Amniotic stem cell (primary cell): ENCODE measurements around the gene PLPP4.
A peak's percentile ranks its signal among the peaks of the same experiment; 100 is the strongest.

Experiments used
- DNase-seq: peaks from one replicate; lab custom pipeline; 2025; lab: John Stamatoyannopoulos, UW

PLPP4 gene

DNA sequence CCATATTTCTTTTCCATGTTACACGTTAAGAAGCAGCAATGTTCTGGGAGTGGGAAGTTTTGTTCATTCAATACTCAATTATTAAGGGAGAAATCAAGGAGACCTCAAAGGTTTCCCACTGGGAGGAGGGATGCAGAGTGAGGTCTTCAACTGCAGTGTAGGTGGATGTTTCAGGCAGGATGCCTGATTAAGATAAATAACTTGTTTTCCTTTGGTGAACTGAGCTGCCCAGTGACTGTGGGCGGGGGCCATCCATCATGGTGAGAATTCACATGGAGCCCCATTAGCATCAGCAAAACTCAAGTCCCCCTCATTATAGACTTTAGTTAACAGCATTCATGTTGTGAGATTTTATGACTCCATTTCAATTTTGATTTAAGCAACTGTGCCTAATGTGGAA lies 121.1 kb downstream of the PLPP4 start:
- DNase-seq = no peak

DNA sequence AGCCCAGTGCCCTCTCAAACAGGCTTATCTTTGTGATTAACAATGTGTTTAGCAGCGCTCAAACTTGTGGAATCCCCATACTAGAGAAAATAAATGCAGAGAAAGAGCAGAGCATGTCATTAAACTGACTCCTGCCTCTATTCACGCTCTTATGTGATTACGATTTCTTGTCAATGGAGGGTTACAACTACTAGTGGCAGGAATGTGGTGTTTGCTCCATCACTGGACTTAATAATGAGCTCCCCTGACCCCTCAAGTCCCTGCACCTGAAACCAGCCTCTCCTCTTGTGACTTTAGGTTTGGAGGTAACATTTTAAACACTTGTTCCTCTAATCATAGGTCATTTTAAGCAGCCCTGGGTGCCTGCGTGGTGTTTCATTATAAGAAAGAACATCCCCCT lies 121.9 kb downstream of the PLPP4 start:
- no peak for DNase-seq

DNA sequence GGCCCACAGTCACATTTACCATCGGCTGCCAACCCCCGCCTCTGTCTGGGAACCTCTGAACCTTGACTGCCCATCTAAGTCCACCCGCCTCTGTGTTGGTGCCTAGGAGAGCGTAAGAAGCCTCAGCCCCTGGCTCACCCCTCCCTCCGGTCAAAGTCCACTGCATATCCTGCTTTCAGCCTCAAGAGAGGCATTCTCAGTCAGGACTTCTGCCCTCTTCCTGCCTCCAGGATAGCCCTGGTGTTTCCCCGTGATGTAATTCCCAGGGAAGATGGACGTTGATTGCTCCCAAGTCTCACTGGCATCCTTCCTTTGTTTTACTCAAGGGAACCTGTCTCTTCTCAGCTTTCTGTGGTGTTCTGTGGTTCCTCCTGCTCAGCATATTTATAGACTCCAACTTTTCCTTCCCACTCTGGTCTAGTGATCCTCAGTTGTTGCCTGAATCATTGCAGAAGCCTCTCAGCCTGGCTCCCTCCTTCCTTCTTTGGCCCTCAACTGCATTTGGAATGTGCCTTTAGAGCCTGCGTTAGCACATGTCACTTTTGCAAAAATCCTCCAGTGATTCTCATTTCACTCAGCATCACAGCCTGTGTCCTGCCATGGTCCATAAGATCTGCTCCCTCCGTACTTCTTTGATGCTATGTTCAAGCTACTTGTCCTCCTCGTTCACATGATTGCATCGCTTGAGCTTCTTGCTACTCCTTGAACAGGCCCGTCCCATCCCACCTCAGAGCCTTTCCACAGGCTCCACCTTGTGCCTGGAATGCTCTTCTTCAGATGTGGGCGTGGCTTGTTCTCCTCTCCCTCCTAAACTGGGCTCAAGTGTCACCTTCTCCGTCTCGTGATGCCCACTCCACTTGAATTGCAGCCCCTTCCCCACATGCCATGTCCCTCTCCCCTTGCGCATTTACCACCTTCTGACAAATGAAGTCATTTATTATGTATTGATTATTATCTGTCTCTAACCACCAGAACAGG lies 124.2 kb downstream of the PLPP4 start:
- no peak for DNase-seq

DNA sequence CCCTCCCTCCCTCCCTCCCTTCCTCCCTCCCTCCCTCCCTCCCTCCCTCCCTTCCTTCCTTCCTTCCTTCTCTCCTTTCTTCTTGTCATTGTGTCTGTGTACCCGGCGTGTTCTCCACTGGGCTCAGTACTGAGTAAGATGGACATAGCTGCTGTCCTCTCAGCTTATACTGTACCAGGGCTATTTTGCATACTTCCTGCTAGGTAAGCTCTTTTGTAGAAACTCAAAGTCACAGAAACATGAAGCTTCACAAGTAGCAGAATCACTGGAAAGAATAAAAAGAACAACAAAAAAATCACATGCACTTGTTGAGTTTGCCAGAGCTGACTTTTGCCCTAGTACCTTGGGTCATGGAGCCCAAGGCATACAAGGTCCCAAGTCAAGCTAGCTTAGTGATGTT lies 125.7 kb downstream of the PLPP4 start:
- no peak for DNase-seq

GRCh38 chr10:120583424-120584108 lies 126.5 kb downstream of the PLPP4 start:
- DNase-seq = no peak

DNA sequence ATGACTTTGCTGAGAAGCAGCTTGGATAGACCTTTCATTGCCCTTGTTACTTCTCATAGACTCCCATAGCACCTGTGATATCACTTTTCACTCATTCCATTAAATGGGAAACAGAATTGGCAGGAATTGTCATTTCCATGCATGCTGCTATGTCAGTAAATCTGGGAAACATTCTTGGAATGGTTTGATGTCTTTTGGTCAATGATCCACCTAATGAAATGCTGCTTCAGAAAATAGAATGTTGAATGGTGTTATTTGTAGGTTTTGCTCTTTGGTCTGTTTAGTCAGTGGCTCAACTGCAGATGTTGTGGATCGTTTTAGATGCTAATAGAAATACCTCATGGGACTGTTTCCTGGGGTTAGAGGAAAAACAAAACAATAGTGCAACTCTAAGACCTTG lies 127.8 kb downstream of the PLPP4 start:
- no peak for DNase-seq

DNA sequence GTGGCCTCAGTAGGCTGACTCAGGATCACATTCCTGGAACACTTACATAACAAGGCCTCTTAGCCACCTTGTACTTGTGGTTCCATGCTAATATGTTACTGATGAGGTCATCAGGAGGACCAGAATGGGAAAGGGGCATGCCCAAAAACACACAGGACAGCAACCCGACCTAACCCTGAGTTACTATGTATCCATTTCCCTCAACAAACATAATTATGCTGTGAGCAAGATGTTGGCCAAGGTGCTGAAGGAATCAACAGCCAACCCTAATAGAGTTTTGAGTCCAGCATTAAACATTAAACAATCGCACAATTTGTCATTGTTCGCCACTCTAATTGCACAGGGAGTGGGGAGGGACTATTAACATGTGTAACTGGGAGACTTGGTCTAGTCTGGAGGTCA lies 129.4 kb downstream of the PLPP4 start:
- no peak for DNase-seq

GRCh38 chr10:120587061-120587460 lies 130.0 kb downstream of the PLPP4 start:
- no peak for DNase-seq

GRCh38 chr10:120588311-120588710 lies 131.3 kb downstream of the PLPP4 start:
- DNase-seq = no peak

GRCh38 chr10:120593693-120594092 lies 136.7 kb downstream of the PLPP4 start:
- DNase-seq = no peak

GRCh38 chr10:120597902-120598301 lies 140.9 kb downstream of the PLPP4 start:
- no peak for DNase-seq

- no peak for DNase-seq
These were observed 141.4 kb downstream of the PLPP4 start for GRCh38 chr10:120598386-120598785.

GRCh38 chr10:120599200-120599724 lies 142.2 kb downstream of the PLPP4 start:
- DNase-seq = no peak

- DNase-seq = no peak
These were observed 144.0 kb downstream of the PLPP4 start for GRCh38 chr10:120600871-120601649.

- no peak for DNase-seq
These were observed 145.0 kb downstream of the PLPP4 start for GRCh38 chr10:120601999-120602398.

- DNase-seq = no peak
These were observed 148.4 kb downstream of the PLPP4 start for GRCh38 chr10:120605410-120605809.

GRCh38 chr10:120606051-120606764 lies 149.2 kb downstream of the PLPP4 start:
- DNase-seq = no peak

DNA sequence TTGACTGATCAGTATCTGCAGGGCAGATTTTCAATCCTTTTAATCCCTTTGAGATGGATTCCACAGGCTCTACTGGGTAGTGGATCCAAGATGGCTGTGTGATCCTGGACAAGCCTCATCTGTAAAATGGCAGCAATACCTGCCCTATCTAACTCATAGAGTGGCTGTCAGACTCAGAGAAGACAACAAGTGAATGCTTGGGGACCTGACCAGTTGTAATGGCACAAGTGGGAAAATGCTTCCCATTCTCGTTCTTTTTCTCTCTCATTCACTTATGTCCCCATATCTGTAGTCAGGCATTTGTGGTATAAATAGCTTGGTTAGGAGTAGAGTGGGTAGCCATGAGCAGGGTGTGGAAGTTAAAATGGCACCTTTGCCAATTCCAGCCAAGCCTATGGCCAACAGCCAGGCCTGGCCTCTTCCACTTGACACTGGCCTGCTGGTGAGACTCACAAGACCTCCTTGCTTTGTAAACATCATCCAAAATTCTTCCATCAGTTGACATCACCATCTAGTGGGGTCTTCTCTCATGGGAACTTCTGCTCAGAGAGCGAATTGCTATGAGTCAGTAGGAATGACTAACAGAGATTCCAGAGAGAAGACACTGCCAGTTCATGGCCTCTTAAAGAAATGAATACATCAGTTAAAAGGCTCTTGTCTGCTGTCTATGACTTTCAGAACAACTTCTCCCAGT lies 150.1 kb downstream of the PLPP4 start:
- DNase-seq = peak; percentile 20

GRCh38 chr10:120607710-120608703 lies 151.0 kb downstream of the PLPP4 start:
- DNase-seq = no peak

DNA sequence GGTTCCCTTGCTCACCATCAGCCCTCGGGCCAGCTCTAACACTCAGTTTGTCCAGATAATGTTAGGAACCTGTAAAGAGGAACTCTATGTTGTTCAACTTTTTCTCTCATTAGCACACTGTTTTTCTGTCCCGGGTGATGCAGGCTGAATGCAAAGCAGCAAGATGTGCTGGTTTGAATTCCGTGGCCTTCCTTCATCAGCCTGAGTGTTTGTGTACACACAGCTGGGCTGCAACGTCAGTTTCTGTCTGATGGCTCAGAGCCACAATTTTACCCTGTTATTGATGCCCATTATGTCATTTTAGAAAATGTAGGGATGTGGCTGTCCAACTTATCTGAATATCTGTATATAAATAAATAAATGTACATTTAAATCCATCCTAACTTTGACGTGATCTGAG lies 152.0 kb downstream of the PLPP4 start:
- DNase-seq = no peak
